ENCODE measurements around the gene DHRS4L2. TPM values are rescaled to one million over a fixed set of nuclear protein-coding genes. Genes with fewer than 3 reads are reported as not detected.

The DHRS4L2 gene
- total and polyA plus RNA-seq, 2 donors (not counting 3 experiments of a cell fraction or from before 2014, with no cell fraction given): 18.2 to 18.5 TPM

DNA sequence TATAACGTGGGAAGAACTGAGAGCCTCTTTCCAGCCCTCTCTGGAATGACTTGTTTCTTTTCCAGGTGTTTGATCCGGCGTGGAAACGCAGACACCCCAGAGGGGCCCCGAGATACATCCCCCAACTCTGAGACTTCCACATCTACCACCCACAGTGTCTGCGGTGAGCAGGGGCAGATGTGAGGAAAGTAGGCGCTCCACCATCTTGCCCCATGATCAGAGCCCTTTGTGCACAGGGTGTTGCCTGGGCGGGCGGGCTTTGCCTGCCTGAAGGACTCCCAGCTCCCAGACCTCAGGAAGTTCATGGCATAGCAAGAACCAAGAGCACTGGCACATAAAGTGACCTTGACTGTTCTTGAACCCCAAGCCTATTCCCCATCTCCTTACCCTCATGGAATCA is 65.9 kb downstream of the DHRS4L2 start:
- ChIA-PET POLR2A (no interaction called here), CTCF (interaction anchor here (0.8 to 9.5 kb wide), 7 partner anchors 9 to 107 kb away, joined by 3 to 420 read pairs (median 3); partner anchors contain the start of genes DCAF11, IRF9, NRL and PCK2)
- TF ChIP-seq CTCF (IDR thresholded peaks at IDR 0.05; ENCODE audit: extremely low read depth in 1 of 2, insufficient read depth in 1 of 2, low read depth in 1 of 2, low read length in 2 of 2): no peak
- no peaks in the 10 kb centered on the region for H3K36me3 ChIP-seq (ENCODE audit: control insufficient read depth in 2 of 2, extremely low read depth in 1 of 2, insufficient read depth in 2 of 2, low read length in 2 of 2)
- no peak overlapping the region for H2AFZ ChIP-seq (ENCODE audit: low read depth, low read length)
- no peak overlapping the region for H3K9ac ChIP-seq (replicated peaks; ENCODE audit: extremely low read depth, insufficient read depth, low read length)
- no TSS peak for BruUV-seq (replicated peaks)
- H4K20me1 ChIP-seq (replicated peaks; ENCODE audit: control insufficient read depth, extremely low read depth, insufficient read depth, low read length): no peaks in the 10 kb centered on the region
- DNase-seq (ENCODE audit: low read depth, low spot score) (no peak), FAIRE-seq (no peak)
- H3K27me3 ChIP-seq (ENCODE audit: control insufficient read depth in 2 of 2, insufficient read depth in 2 of 2, low read length in 2 of 2): peaks cover 2 to 12% of the 10 kb centered on the region in 2 experiments
- intact Hi-C loops (cut with micrococcal nuclease): loop anchor here (5.0 kb wide), 1 partner anchor 163 kb away; the partner anchor contains the start of gene MDP1
- no peaks in the 10 kb centered on the region for H3K9me1 ChIP-seq (replicated peaks; ENCODE audit: control insufficient read depth, extremely low read depth, insufficient read depth, low read length)
- H3K4me2 ChIP-seq (ENCODE audit: insufficient read depth, low read length): no peak overlapping the region
- H3K4me3 ChIP-seq (replicated peaks in 1 of 3; ENCODE audit: insufficient read depth in 1 of 3, low read depth in 1 of 3, low read length in 3 of 3): no peak overlapping the region
- dilution Hi-C loops (cut with MboI; ENCODE audit: extremely low pct_ligation_motif_present, low sequenced_read_pairs): no loop called here
- no peak overlapping the region for H3K27ac ChIP-seq (ENCODE audit: insufficient read depth, low read depth, low read length)
- H3K4me1 ChIP-seq (ENCODE audit: control insufficient read depth, extremely low read depth, insufficient read depth, low read length): peaks cover 12% of the 10 kb centered on the region
- H3K79me2 ChIP-seq (ENCODE audit: control insufficient read depth, insufficient read depth, low read length): no peaks in the 10 kb centered on the region
- no peaks in the 10 kb centered on the region for H3K9me3 ChIP-seq (replicated peaks; ENCODE audit: control insufficient read depth, insufficient read depth, low read length)

Other genes with a start within 250 kb of the DHRS4L2 start
- 19.2 and 24.4 TPM in 2 replicates for gene DHRS4, start 35.2 kb upstream of the DHRS4L2 start, total RNA-seq
- gene DHRS4, start 35.2 kb upstream of the DHRS4L2 start, polyA plus RNA-seq: 24.9 and 32.0 TPM in 2 replicates
- not detected in 2 replicates for gene CARMIL3, start 63.1 kb downstream of the DHRS4L2 start, total RNA-seq
- gene CARMIL3, start 63.1 kb downstream of the DHRS4L2 start, polyA plus RNA-seq: 0.03 and 0.08 TPM in 2 replicates
- not detected in 2 replicates for gene CPNE6, start 82.6 kb downstream of the DHRS4L2 start, total RNA-seq
- not detected in 2 replicates for gene CPNE6, start 82.6 kb downstream of the DHRS4L2 start, polyA plus RNA-seq
- gene PCK2, start 105.4 kb downstream of the DHRS4L2 start, total RNA-seq: 24.5 and 25.1 TPM in 2 replicates
- 23.5 and 26.4 TPM in 2 replicates for gene PCK2, start 105.4 kb downstream of the DHRS4L2 start, polyA plus RNA-seq
- gene DCAF11, start 125.8 kb downstream of the DHRS4L2 start, total RNA-seq: 32.1 and 38.5 TPM in 2 replicates
- gene DCAF11, start 125.8 kb downstream of the DHRS4L2 start, polyA plus RNA-seq: 33.8 and 37.3 TPM in 2 replicates
- 0.62 and 0.71 TPM in 2 replicates for gene NRL, start 126.0 kb downstream of the DHRS4L2 start, total RNA-seq
- 1.1 and 1.9 TPM in 2 replicates for gene NRL, start 126.0 kb downstream of the DHRS4L2 start, polyA plus RNA-seq
- gene FITM1, start 141.7 kb downstream of the DHRS4L2 start, total RNA-seq: not detected in 2 replicates
- 0.54 and 0.81 TPM in 2 replicates for gene FITM1, start 141.7 kb downstream of the DHRS4L2 start, polyA plus RNA-seq
- gene PSME1, start 147.3 kb downstream of the DHRS4L2 start, total RNA-seq: 120 and 135 TPM in 2 replicates
- gene PSME1, start 147.3 kb downstream of the DHRS4L2 start, polyA plus RNA-seq: 68.1 and 98.1 TPM in 2 replicates
- 19.0 and 21.8 TPM in 2 replicates for gene EMC9, start 152.7 kb downstream of the DHRS4L2 start, total RNA-seq
- gene EMC9, start 152.7 kb downstream of the DHRS4L2 start, polyA plus RNA-seq: 31.8 and 38.0 TPM in 2 replicates
- 107 and 126 TPM in 2 replicates for gene PSME2, start 157.7 kb downstream of the DHRS4L2 start, total RNA-seq
- gene PSME2, start 157.7 kb downstream of the DHRS4L2 start, polyA plus RNA-seq: 66.5 and 69.8 TPM in 2 replicates
- 66.5 and 69.7 TPM in 2 replicates for gene RNF31, start 158.6 kb downstream of the DHRS4L2 start, total RNA-seq
- 32.3 TPM in 2 replicates for gene RNF31, start 158.6 kb downstream of the DHRS4L2 start, polyA plus RNA-seq
- gene IRF9, start 172.3 kb downstream of the DHRS4L2 start, total RNA-seq: 33.2 and 46.1 TPM in 2 replicates
- 44.6 and 55.3 TPM in 2 replicates for gene IRF9, start 172.3 kb downstream of the DHRS4L2 start, polyA plus RNA-seq
- 29.6 and 33.6 TPM in 2 replicates for gene REC8, start 183.2 kb downstream of the DHRS4L2 start, total RNA-seq
- gene REC8, start 183.2 kb downstream of the DHRS4L2 start, polyA plus RNA-seq: 8.7 and 12.5 TPM in 2 replicates
- gene IPO4, start 199.9 kb downstream of the DHRS4L2 start, total RNA-seq: 52.6 and 66.5 TPM in 2 replicates
- gene IPO4, start 199.9 kb downstream of the DHRS4L2 start, polyA plus RNA-seq: 24.6 and 27.6 TPM in 2 replicates
- gene TM9SF1, start 206.5 kb downstream of the DHRS4L2 start, total RNA-seq: 58.5 and 60.7 TPM in 2 replicates
- 64.4 and 71.5 TPM in 2 replicates for gene TM9SF1, start 206.5 kb downstream of the DHRS4L2 start, polyA plus RNA-seq
- gene TSSK4, start 216.8 kb downstream of the DHRS4L2 start, total RNA-seq: 0.42 and 0.74 TPM in 2 replicates
- 0.10 TPM in 1 of 2 replicates, not detected in the other for gene TSSK4, start 216.8 kb downstream of the DHRS4L2 start, polyA plus RNA-seq
- 39.7 and 40.9 TPM in 2 replicates for gene CHMP4A, start 224.6 kb downstream of the DHRS4L2 start, total RNA-seq
- gene CHMP4A, start 224.6 kb downstream of the DHRS4L2 start, polyA plus RNA-seq: 32.6 and 46.4 TPM in 2 replicates
- gene MDP1, start 227.1 kb downstream of the DHRS4L2 start, total RNA-seq: 8.1 and 9.9 TPM in 2 replicates
- gene MDP1, start 227.1 kb downstream of the DHRS4L2 start, polyA plus RNA-seq: 21.4 and 22.7 TPM in 2 replicates
- gene NEDD8, start 243.4 kb downstream of the DHRS4L2 start, total RNA-seq: 243 and 261 TPM in 2 replicates
- 316 and 329 TPM in 2 replicates for gene NEDD8, start 243.4 kb downstream of the DHRS4L2 start, polyA plus RNA-seq
- gene GMPR2, start 244.0 kb downstream of the DHRS4L2 start, total RNA-seq: 58.1 and 62.4 TPM in 2 replicates
- 50.0 and 61.8 TPM in 2 replicates for gene GMPR2, start 244.0 kb downstream of the DHRS4L2 start, polyA plus RNA-seq